ENCODE measurements around the gene LIPC. TPM values are rescaled to one million over a fixed set of nuclear protein-coding genes. Genes with fewer than 3 reads are reported as not detected.

LIPC gene
- total and polyA plus RNA-seq, 10 of the 15 experiments (the other 5 are each of a cell fraction or from before 2014, with no cell fraction given) = 0.06 to 0.31 (median 0.16) TPM; not detected in 1

- ATAC-seq = peak; percentile 80
- H3K27ac ChIP-seq (ENCODE audit: control insufficient read depth, insufficient read depth) = peak overlapping the region; percentile 30
- no peak for TF ChIP-seq KAT2A (conservative IDR thresholded peaks at IDR 0.05; ENCODE audit: control insufficient read depth, low read depth, low read length)
- TF ChIP-seq, protein P1, sequence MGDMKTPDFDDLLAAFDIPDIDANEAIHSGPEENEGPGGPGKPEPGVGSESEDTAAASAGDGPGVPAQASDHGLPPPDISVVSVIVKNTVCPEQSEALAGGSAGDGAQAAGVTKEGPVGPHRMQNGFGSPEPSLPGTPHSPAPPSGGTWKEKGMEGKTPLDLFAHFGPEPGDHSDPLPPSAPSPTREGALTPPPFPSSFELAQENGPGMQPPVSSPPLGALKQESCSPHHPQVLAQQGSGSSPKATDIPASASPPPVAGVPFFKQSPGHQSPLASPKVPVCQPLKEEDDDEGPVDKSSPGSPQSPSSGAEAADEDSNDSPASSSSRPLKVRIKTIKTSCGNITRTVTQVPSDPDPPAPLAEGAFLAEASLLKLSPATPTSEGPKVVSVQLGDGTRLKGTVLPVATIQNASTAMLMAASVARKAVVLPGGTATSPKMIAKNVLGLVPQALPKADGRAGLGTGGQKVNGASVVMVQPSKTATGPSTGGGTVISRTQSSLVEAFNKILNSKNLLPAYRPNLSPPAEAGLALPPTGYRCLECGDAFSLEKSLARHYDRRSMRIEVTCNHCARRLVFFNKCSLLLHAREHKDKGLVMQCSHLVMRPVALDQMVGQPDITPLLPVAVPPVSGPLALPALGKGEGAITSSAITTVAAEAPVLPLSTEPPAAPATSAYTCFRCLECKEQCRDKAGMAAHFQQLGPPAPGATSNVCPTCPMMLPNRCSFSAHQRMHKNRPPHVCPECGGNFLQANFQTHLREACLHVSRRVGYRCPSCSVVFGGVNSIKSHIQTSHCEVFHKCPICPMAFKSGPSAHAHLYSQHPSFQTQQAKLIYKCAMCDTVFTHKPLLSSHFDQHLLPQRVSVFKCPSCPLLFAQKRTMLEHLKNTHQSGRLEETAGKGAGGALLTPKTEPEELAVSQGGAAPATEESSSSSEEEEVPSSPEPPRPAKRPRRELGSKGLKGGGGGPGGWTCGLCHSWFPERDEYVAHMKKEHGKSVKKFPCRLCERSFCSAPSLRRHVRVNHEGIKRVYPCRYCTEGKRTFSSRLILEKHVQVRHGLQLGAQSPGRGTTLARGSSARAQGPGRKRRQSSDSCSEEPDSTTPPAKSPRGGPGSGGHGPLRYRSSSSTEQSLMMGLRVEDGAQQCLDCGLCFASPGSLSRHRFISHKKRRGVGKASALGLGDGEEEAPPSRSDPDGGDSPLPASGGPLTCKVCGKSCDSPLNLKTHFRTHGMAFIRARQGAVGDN (IDR thresholded peaks at IDR 0.05) = 0 out of 2 replicates have a peak, but pooled peaks have one; percentile 43
- no peak for TF ChIP-seq ZBTB11 (CRISPR knock-in tag; IDR thresholded peaks at IDR 0.05)
- peak; percentile 19; the same call in 1 of the 2 replicates for TF ChIP-seq SPI1 (IDR thresholded peaks at IDR 0.05; ENCODE audit: borderline replicate concordance, insufficient read depth, low read depth, low read length)
- TF ChIP-seq FOXK2 (IDR thresholded peaks at IDR 0.05) = no peak
- TF ChIP-seq BMI1 (IDR thresholded peaks at IDR 0.05; ENCODE audit: borderline replicate concordance) = no peak
- TF ChIP-seq JUND (IDR thresholded peaks at IDR 0.05; ENCODE audit: low read depth, low read length) = no peak
- TF ChIP-seq IKZF1 (conservative IDR thresholded peaks at IDR 0.05) = peak; percentile 56; the same call in 1 of the 2 replicates
- TF ChIP-seq POU2F2 (IDR thresholded peaks at IDR 0.05; ENCODE audit: borderline replicate concordance, low read depth, low read length) = 0 out of 3 replicates have a peak, but pooled peaks have one; percentile 3
- TF ChIP-seq BCLAF1 (IDR thresholded peaks at IDR 0.05) = no peak
- TF ChIP-seq NFYB (IDR thresholded peaks at IDR 0.05; ENCODE audit: insufficient read depth, low read depth, low read length) = 0 out of 2 replicates have a peak, but pooled peaks have one; percentile 26
- 0 out of 2 replicates have a peak, but pooled peaks have one; percentile 13 for TF ChIP-seq TAF1 (IDR thresholded peaks at IDR 0.05; ENCODE audit: borderline replicate concordance, low read depth, low read length)
Observed at GRCh38 chr15:58410353-58410752, 21.4 kb upstream of the LIPC start.

More at GRCh38 chr15:58410353-58410752, 21.4 kb upstream of the LIPC start:
- Histone ChIP-seq H3K27me3 (replicated peaks in 1 of 2; ENCODE audit: control insufficient read depth in 2 of 2, insufficient read depth in 2 of 2, low read length in 1 of 2) (no peaks in the 10 kb centered on the region), H3K9ac (ENCODE audit: control insufficient read depth, insufficient read depth, low read length) (peak overlapping the region; percentile 37; the same call in 1 of the 2 replicates), H4K20me1 (ENCODE audit: control insufficient read depth, insufficient read depth) (no peaks in the 10 kb centered on the region), H3K4me1 (ENCODE audit: control insufficient read depth, insufficient read depth, low read length) (peaks cover 6% of the 10 kb centered on the region), H3K4me2 (ENCODE audit: control insufficient read depth, insufficient read depth) (peak overlapping the region; percentile 83), H2AFZ (ENCODE audit: control insufficient read depth, low read depth, low read length) (peak overlapping the region; percentile 83), H3K4me3 (peak overlapping the region; percentile 33; the same call in 1 of the 2 replicates), H3K9me3 (replicated peaks; ENCODE audit: control insufficient read depth, insufficient read depth, low read length) (peaks cover 2% of the 10 kb centered on the region; the same call in 2 of the 3 replicates), H3K79me2 (ENCODE audit: control insufficient read depth, insufficient read depth, low read length) (no peaks in the 10 kb centered on the region), H3K36me3 (ENCODE audit: control insufficient read depth in 2 of 2, insufficient read depth in 2 of 2, low read length in 1 of 2) (no peaks in the 10 kb centered on the region)
- DNase-seq (ENCODE audit: low read depth, low spot score) (peak; percentile 27), FAIRE-seq (peak; percentile 56)
- intact Hi-C loops (cut with micrococcal nuclease; ENCODE audit: unreplicated experiment) (no loop called here), in situ Hi-C loops (cut with MboI) (no loop called here)
- CTCF ChIA-PET = interaction anchor here (1.2 to 2.6 kb wide), 2 partner anchors 11 to 73 kb away, joined by 3 to 14 read pairs; no protein-coding TSS in a partner anchor
- POLR2A ChIA-PET = interaction anchor here (0.5 to 2.1 kb wide), 2 partner anchors 10 to 209 kb away, joined by 3 to 10 read pairs; no protein-coding TSS in a partner anchor
- WGBS (ENCODE audit: insufficient coverage, insufficient replicate concordance, low lambda C conversion rate, missing lambda C conversion rate) = 11% methylated on average over 4 of the region's 4 CpGs
- SMC1A ChIA-PET (ENCODE audit: uncharacterized antibody, unreplicated experiment) = interaction anchor here (0.6 to 2.5 kb wide), 12 partner anchors 10 to 335 kb away, joined by 3 to 17 read pairs (median 3); no protein-coding TSS in a partner anchor
- RAD21 ChIA-PET (ENCODE audit: unreplicated experiment) = interaction anchor here (1.1 to 1.8 kb wide), 4 partner anchors 11 to 361 kb away, joined by 3 to 16 read pairs (median 3); partner anchors contain the start of gene MINDY2
- BruUV-seq (replicated peaks) = no TSS peak

All from GM12878 (cell line).